ENCODE measurements around the gene FNIP2.
A peak's percentile ranks its signal among the peaks of the same experiment; 100 is the strongest.

The FNIP2 gene

GRCh38 chr4:158762553-158762952 is 6.3 kb upstream of the FNIP2 start:
- no peak for DNase-seq (ENCODE audit: low read depth in 2 of 2)

- DNase-seq (ENCODE audit: low read depth in 2 of 2), result no peak
These were observed 5.4 kb upstream of the FNIP2 start for GRCh38 chr4:158763462-158763861.

- no peak for DNase-seq (ENCODE audit: low read depth in 2 of 2)
These were observed 2.3 kb upstream of the FNIP2 start for GRCh38 chr4:158766434-158767044.

- DNase-seq (ENCODE audit: low read depth in 2 of 2), result no peak
These were observed 1.4 kb upstream of the FNIP2 start for GRCh38 chr4:158767451-158767850.

- peak in 1 of 2 donors; percentile 27 for DNase-seq (ENCODE audit: low read depth in 2 of 2)
These were observed 522 bp downstream of the FNIP2 start for GRCh38 chr4:158769175-158769921.

- no peak for DNase-seq (ENCODE audit: low read depth in 2 of 2)
These were observed 1.8 kb downstream of the FNIP2 start for GRCh38 chr4:158770671-158771070.

- DNase-seq (ENCODE audit: low read depth in 2 of 2), result no peak
These were observed 3.0 kb downstream of the FNIP2 start for GRCh38 chr4:158771776-158772175.

GRCh38 chr4:158775091-158775651 is 6.3 kb downstream of the FNIP2 start:
- no peak for DNase-seq (ENCODE audit: low read depth in 2 of 2)

- no peak for DNase-seq (ENCODE audit: low read depth in 2 of 2)
These were observed 7.3 kb downstream of the FNIP2 start for GRCh38 chr4:158776106-158776505.

GRCh38 chr4:158777423-158778155 is 8.8 kb downstream of the FNIP2 start:
- DNase-seq (ENCODE audit: low read depth in 2 of 2), result no peak

GRCh38 chr4:158778156-158778711 is 9.4 kb downstream of the FNIP2 start:
- DNase-seq (ENCODE audit: low read depth in 2 of 2), result no peak

- no peak for DNase-seq (ENCODE audit: low read depth in 2 of 2)
These were observed 9.9 kb downstream of the FNIP2 start for GRCh38 chr4:158778712-158779111.

GRCh38 chr4:158781963-158782362 is 13.1 kb downstream of the FNIP2 start:
- DNase-seq (ENCODE audit: low read depth in 2 of 2), result no peak

GRCh38 chr4:158782551-158783360 is 13.9 kb downstream of the FNIP2 start:
- no peak for DNase-seq (ENCODE audit: low read depth in 2 of 2)

- no peak for DNase-seq (ENCODE audit: low read depth in 2 of 2)
These were observed 15.0 kb downstream of the FNIP2 start for GRCh38 chr4:158783785-158784184.

GRCh38 chr4:158785718-158786117 is 16.9 kb downstream of the FNIP2 start:
- no peak for DNase-seq (ENCODE audit: low read depth in 2 of 2)

- DNase-seq (ENCODE audit: low read depth in 2 of 2), result no peak
These were observed 17.3 kb downstream of the FNIP2 start for GRCh38 chr4:158786121-158786601.

- no peak for DNase-seq (ENCODE audit: low read depth in 2 of 2)
These were observed 18.1 kb downstream of the FNIP2 start for GRCh38 chr4:158786955-158787354.

GRCh38 chr4:158787709-158788475 is 19.1 kb downstream of the FNIP2 start:
- DNase-seq (ENCODE audit: low read depth in 2 of 2), result no peak

GRCh38 chr4:158788516-158788915 is 19.7 kb downstream of the FNIP2 start:
- no peak for DNase-seq (ENCODE audit: low read depth in 2 of 2)

All from stimulated activated CD8-positive, alpha-beta memory T cell treated with anti-CD3 and anti-CD28 coated beads, Interleukin-7, amount 100 ng/mL, for 4 hours (primary cell).